Stimulated activated CD4-positive, alpha-beta T cell treated with anti-CD3 and anti-CD28 coated beads, TNF-alpha, amount 100 ng/mL, for 4 hours (primary cell): ENCODE data around the gene DNAJB5.
"Not testable (repeated sequence)": the region's sequence is repeated elsewhere in the genome, so short reads cannot be mapped to it uniquely, and the experiment has no call there.

Experiments used
- DNase-seq, 3 experiments: peaks; one replicate each; pipeline ENCODE4 v3.0.0-alpha.2; 2020; ENCODE audit warnings: low read depth in 3 of 3

Gene DNAJB5

DNA sequence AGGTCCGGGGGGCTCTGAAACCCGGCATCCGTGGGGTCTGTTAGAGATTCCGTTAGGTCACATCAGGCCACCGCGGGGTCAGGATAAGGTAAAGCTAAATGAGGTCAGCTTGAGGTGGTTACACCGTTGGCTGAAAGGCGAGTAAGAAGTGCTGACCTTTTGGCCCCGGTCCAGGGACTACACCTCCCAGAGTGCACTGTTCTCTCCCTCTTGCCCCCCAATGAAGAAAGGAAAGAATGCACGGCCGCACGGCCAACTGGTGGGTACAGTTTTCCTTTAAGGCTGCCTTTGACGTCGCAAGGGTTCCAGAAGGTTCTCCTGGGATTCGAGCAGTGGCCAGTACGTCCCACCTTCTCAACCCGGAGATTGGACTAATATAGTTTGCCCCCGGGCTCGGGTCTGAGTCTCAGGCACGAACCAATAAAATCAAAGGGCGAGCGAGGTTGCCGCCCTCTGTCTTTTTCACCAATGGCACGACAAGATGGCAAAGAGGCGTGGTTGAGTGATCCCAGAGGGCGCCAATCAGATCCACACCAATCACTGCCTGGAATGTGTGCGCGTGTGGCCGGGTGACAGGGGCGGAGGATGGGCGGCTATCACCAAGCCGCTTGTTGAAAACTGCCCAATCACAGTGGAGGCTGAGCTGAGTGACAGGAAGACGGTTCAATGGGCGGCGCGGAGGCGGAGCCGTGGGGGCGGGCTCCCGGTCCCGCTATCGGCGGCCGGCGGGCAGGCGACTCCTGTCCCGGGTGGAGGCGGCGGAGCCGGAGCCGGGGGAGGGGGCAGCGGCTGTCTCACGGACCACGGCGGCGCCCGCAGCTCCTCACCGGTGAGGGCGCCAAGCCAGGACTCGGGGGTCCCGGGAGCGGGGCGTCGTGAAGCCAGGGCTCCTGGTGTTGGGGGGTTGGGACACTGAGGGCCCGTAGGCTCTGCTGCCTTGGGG, at the start of gene DNAJB5:
DNAJB5 (plus strand) TSS at position 743 of the 943 bp plus-strand sequence. CDS start 886 bp downstream, outside the sequence.
- peak; percentile 93 to 95 (median 94) for DNase-seq

DNA sequence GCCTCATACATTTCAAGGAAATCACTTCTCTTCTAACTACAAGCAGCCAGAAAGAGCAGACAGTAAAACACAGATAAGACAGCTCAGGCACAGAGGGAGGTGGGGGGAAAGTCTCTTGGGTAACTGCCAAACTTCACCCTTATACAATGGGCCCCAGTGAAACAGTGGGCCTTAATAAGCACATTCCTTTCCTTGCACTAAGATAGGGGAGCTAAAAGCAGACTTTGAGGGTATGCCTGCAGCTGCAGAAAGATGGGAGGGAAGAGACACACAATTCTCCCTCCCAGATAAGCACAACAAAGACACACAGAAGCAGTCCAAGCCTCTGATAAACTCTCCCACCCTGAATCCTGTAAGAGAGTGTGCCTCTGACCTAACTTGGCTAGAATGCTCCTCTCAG, 49.6 kb upstream of the DNAJB5 start:
- not testable (repeated sequence) for DNase-seq

DNA sequence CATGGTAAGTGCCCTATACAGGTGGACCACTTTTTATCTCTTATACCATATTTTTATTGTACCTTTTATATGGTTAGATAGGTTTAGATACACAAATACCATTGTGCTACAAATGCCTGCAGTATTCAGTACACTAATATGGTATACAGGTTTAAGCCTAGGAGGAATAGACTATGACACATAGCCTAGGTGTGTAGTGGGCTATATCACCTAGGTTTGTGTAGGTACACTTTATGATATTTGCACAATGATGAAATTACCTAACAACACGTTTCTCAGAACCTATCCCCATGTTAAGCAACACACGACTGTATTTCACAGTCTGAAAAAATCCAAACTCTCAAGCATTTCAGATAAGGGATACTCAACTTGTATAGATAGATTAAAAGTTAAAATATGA, 41.1 kb upstream of the DNAJB5 start:
- no peak for DNase-seq

DNA sequence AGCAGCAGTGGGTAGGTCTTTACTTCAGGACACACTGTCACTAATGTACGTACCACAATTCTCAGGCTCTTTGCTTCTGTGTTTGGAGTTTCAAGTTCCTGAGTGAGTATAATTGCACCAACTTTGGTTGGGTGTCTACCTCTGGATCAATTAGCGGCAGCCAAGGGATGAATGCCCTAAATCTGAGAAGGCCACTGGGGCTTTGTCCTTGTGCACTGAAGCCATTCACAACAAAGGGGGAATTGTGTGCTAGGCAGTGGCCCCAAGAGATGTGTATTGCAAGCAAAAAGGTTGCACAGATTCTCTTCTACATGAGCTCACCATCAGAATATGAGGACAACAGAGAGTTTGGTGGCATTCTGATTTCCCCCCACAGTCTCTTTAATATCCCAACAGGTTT, 35.3 kb upstream of the DNAJB5 start:
- no peak for DNase-seq

DNA sequence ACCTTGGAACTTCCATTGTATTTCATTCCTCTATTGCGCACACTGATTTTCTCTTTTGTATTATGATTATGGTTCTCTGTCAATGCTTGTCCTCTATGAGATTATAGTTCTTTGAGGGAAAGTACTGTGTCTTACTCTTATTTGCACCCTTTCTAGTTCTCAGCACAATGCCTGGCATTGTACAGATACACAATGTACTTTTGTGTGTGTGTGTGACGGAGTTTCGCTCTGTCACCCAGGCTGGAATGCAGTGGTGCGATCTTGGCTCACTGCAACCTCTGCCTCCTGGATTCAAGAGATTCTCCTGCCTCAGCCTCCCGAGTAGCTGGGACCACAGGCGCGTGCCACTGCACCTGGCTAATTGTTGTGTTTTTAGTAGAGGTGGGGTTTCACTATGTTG, 33.5 kb upstream of the DNAJB5 start:
- not testable (repeated sequence) for DNase-seq

DNA sequence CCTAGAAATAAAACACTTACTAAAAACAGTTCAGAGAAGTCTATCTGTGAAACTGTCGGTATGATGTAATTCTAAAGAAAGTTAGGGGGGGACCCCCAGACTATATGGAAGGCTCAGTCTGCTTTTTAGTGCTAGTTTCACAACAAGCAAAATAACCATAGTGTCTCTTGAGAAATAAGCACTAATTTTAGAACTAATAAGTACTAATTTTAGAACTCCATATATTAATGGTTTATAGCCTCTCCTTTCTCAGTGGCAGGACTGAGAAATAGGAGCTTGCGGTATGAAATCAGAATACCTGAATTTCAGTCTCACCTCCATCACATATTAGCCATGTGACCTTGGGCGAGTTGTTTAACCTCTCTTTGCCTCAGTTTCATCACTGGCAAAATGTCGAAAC, 32.9 kb upstream of the DNAJB5 start:
- DNase-seq: no peak

DNA sequence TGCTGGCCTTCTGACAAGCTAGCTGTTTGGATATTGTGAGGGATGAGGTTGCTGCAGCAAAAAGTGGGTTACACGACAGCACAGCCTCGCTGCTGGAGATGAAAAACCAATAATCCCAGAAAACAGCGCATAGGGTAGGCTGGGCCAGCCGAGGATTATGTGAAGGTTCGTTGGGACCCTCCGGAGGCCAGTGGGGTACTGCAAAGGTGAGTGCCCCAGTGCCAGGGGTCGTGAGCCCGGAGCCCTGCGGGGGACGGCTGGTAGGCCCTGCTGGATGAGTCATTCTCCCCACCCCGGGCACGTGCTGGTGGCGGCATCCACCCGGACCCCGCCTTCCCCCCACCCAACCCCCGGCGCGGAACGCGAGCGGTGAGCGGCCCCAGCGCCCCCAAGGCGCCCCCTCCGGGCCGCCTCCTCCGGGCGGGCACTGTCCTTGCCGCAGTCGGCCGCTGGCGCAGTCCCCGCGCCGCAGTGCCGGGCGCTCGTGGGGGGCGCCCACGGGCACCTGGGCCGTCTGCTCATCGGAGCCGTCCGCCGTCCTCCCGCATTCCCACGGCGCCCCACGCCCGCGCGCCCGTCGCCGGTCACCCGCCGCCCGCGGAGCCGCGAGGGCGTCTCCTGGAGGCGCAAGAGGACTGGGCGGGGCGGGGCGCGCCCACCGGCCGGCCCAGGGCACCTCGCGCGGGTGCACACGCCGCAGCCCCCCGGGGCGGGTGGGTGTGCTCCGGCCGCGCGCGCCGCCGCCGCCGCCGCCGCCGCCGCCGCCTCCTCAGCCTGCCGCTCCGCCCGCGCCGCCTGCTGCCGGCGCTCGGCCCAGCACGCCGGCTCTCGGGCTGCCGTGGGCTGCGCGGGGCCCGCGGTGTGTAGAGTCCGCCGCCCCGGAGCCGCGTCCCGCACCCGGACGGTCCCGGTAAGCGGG, 31.8 kb upstream of the DNAJB5 start, which contains the start of gene PHF24:
PHF24 (plus strand) TSS at position 794 of the 919 bp plus-strand sequence. CDS start 13,014 bp downstream, outside the sequence.
- DNase-seq: peak in 2 of 3 experiments; percentile 9 to 30

DNA sequence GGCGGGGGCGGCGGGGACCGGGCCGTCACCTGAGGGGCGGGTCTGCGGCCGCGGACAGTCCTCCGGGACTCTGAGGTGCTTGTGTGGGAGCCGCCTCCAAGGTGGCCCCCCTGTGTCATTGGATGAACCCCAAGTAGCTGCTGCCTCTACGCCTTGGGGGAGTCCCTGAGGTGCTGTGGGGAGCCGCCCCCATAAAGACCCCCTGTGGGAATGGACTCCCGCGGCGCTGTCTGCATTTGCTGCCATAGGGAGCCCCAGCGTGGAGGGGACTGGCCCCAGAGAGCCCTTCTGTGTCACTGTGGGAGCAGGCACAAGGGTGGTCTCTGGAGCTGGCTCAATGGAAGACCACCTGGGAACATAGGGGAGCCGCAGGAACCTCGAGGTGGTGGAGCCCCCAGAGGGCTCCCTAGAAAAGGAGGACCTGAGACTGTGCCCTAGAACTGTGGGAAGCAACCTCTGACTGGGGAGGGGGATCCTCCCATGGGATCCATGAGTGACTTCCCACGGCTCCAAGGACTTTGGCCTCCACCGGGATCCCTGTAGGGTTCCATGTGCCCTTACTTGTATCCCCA, 31.0 kb upstream of the DNAJB5 start:
- no peak for DNase-seq

DNA sequence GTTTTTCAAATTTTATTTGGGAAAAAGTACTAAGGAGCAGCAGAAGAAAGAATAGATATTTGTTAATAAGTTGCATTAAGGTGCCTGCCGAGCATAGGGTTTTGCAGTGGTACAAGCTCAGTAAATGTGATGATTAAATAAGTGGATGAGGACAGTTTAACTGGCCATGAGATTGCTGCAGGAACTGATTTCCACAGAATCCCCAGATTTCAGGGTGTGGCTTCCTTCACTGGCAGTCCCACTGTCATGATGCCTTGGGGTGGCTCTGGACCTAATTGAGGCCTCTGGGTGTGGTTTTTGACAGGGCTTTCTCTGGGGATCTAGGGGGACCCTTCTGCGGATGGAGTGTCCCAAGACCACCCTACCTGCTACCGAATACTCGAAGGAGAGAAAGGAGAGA, 30.1 kb upstream of the DNAJB5 start:
- DNase-seq: no peak

DNA sequence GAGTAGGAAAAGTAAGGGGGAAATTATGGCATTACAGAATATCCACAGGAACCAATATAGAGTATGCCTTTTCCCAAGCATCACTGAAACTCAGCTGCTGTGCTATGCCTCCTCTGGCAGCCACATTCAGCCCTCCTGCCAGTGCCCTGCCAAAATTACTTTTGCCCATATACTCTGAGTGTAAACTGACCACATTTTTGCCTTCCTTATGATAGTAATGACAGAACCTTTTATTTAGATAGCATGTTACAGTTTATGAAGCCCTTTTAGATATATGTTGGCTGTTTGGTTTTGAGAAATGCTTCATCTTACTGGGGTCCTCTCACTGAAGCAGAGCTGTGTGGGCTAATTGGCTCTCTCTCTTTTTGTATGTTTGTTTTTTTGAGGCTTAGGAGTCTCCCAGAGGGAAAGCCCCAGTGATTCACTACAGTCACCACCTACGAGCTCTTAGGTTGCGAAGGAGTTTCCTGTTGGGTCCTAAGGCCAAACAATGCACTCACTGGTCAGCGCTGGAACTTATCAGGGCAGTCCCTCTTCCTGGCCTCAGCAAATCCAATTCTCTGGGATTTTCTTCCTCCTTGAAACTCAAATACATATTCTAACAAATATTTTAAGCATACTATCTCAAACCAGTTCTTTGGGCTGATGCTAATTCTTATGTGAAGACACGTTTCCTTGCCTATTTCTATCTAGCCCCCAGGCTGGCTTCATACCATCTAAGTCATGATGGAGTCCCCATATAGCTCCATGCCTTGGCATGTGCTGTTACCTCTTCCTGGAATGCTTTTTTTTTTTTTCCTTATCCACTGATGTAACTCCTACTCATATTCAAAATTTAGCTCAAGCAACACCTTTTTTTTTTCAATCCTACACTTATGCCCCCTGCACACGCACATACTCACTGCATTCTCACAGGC, 27.7 kb upstream of the DNAJB5 start:
- DNase-seq: no peak

DNA sequence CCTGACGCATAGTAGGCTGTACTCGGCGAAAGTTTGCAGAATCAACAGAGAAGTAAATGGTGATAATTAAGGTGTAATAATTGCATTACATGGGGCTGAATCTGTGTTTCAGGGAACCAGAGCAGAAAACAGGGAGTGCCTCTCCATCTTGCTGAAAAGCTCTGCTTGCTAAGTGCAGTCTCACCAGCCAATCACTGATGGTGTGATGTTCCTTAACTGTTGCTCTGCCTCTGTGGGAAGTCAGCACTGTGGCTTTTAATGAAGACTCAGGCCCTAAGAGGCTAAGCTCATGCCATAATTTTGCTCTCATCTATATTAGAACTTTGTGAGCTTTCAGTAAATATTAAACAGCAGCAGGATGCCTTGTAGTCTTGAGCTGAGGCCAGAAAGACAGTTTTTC, 27.0 kb upstream of the DNAJB5 start:
- DNase-seq: no peak

DNA sequence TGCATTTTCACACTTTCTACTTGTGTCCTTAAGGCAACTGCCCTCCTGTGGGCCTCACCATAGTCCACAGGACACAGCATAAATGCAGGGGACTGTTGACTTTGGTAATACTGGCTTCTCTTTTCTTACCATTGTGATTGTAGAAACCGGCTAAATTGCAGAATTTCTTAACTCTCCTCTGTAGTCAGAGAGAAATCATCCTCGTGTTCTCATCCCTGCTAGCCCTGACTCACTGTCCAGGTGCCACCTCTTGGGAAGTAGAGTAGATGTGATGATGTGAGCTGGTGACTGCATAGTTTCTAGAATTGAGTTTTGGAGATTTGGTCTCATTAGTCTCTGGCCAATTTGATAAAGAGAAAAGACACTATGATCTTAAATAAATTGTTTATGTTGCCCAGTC, 26.0 kb upstream of the DNAJB5 start:
- no peak for DNase-seq

DNA sequence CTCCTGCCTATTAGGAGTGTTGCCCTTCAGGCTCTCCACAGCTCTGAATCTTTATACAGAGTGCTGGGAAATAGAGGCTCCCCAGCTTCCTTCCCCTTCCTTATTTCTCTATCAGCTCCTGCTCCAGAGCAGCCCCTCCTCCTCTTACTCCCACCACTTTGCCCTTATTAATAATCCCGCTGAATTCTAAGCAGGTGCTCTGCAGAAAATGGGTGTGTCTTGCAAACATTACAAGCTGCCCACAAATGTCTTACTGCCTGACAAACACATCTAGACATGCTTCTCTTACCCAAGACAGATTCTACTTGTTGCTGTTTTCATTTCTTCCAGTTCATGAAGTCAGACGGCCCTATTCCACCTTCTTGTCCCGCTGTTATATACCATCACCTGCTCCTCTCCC, 25.1 kb upstream of the DNAJB5 start:
- DNase-seq: no peak

DNA sequence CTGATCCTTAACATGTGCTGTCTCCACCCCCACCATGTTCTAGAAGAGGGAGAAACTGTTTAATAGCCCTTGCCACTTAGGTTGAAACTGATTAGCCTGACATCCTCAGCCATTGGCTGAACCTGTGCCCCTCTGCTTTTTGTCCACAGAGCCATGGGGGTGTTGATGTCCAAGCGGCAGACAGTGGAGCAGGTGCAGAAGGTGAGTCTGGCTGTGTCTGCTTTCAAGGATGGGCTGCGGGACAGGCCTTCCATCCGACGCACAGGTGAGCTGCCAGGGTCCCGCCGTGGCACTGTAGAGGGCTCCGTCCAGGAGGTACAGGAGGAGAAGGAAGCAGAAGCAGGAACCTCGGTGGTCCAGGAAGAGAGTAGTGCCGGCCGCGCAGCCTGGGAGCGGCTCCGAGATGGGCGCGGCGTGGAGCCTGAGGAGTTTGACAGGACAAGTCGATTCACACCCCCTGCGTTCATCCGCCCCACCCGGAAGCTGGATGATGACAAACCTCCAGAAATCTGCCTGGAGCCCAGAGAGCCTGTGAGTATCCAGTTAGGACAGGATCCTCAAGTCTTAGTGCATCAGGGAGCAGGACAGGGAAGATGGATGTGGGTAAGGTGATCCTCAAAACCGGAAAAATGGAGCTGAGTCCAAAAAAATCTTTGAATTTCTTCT, 18.3 kb upstream of the DNAJB5 start:
- no peak for DNase-seq

DNA sequence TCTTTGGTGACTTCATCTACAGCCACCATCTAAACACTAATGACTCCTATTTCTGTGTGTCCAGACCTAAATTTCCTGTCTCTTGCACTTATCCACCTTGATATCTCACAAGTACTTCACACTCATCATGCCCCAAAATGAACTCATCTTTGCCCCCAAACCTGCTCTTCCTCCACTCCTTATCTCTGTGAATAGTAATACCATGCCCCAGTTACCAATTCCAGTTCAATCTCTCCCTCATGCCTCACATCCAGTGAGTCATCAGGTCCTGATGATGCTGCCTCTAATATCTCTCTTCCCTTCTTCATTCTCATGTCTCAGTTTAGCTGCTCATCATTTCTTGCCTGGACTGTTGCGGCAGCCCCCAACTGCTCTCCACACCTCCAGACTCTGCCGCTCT, 14.9 kb upstream of the DNAJB5 start:
- DNase-seq: no peak

DNA sequence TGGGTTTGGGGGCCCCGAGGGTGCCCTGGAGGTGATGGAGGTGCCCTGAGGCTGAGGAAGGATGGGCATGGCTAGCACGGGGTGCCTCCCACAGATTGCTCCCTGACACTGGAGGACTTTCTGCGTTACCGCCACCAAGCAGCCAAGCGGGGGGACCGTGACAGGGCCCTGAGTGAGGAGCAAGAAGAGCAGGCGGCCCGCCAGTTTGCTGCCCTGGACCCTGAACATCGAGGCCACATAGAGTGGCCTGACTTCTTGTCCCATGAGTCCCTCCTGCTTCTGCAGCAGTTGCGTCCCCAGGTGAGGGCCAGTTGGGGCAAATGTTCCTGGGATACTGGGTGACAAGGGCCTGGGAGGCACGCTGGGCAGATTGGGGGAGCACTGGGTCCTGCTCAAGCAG, 13.1 kb upstream of the DNAJB5 start:
- DNase-seq: no peak

DNA sequence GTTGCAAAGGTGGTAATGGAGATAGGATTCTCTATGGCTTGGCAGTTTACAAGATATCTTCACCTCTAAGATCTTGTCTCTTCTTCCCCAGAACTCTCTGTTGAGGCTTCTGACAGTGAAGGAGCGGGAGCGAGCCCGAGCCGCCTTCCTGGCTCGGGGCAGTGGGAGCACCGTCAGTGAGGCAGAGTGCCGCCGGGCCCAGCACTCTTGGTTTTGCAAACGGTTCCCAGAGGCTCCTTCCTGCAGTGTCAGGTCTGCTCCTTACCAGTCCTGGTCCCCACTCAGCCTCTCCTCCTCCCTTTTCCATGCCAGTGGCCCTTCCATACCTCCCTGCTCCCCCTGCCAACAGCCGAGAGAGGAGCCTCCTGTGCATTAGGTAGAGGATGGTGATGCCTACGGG, 12.6 kb upstream of the DNAJB5 start:
- no peak for DNase-seq

DNA sequence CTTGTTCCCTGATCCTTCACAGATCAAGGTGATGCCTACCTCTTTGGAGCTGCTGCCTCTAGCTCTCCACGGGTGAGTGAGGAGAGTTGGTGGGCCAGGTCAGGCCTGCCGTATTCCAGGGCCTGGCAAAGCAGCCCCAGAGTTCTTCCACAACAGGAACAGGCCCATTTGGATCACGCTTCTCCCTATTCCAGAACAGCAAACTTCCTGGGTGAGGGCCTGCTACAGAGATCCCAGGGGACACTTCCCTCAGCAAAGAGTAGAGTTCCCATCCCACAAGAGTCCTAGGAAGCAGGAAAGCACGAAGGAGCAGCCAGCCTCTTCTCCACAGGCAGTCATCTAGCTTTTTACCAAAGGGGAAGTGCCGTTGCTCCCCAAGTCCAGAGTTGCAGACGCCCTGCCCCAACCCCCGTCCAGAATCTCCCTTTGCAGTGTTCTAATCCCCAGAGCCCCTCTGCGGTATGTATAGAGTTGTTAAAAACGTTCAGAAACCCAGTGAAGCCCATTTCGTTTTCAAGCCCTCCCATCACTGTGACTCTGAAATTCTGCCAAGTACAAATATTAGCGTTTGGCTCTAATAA, 9.3 kb upstream of the DNAJB5 start:
- DNase-seq: no peak

DNA sequence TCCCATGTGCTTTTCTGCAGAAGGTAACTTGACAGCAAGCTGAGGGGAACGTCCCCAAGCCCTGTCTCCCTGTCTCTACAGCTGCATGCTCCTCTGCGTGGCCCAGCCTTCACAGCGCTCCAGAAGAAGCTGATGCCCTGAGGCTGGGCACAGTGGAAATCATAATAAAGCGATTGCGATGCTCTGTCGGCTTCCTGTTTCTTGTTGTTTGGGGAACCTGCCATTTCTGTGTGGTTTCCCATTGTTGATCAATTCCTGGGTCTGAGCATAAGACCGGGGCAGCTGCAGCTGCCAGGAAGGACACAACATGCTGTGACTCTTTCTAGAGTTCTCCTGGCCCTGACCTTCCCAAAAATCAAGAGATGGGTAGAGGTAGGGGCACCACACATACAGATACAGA, 7.2 kb upstream of the DNAJB5 start:
- DNase-seq: no peak

DNA sequence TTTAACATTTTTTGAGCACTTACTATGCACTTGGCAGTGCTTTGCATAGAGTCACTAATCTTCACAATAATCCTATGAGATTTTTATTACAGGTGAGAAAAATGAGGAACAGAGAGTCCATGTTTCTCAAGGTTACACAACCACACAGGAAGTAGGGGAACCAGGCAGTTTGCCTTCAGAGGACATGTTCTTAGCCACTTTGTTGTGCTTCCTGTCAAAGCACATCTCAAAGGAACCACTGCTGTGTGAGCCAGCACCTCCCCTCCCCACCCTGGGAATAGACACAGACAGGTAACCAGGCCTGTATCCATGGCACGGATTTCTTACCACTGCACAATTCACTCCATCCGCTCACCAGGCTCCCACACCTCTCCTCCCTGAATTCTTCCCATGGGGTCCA, 6.3 kb upstream of the DNAJB5 start:
- DNase-seq: no peak
